GM18526 (cell line): Measurements from ENCODE around the gene EMILIN1.

Experiments used
- POLR2A ChIP-seq: IDR thresholded peaks from 3 replicates; pipeline ENCODE4 v1.6.1; 2011; ENCODE audit not compliant: insufficient read length; ENCODE audit errors: extremely low read depth

Gene EMILIN1

GRCh38 chr2:27118525-27119329, 40.3 kb downstream of the EMILIN1 start, which contains the start of gene CGREF1:
Gene CGREF1, minus strand, starts transcription at chr2:27119128. Its CDS starts 14,762 bp downstream, at chr2:27104366.
- TF ChIP-seq POLR2A, result no peak

- no peak for TF ChIP-seq POLR2A
Measured at GRCh38 chr2:27121906-27122305, 43.5 kb downstream of the EMILIN1 start.

GRCh38 chr2:27122791-27123190, 44.4 kb downstream of the EMILIN1 start:
- TF ChIP-seq POLR2A, result no peak

- TF ChIP-seq POLR2A, result no peak
Measured at GRCh38 chr2:27123302-27124150, 45.1 kb downstream of the EMILIN1 start, which contains the start of gene ABHD1. Gene ABHD1, plus strand, starts transcription at chr2:27123815. Its CDS starts 134 bp downstream, at chr2:27123949.

- no peak for TF ChIP-seq POLR2A
Measured at GRCh38 chr2:27125104-27125503, 46.7 kb downstream of the EMILIN1 start.

GRCh38 chr2:27126252-27126710, 47.9 kb downstream of the EMILIN1 start:
- no peak for TF ChIP-seq POLR2A

- no peak for TF ChIP-seq POLR2A
Measured at GRCh38 chr2:27127883-27128667, 49.7 kb downstream of the EMILIN1 start.

- no peak for TF ChIP-seq POLR2A
Measured at GRCh38 chr2:27128668-27129571, 50.5 kb downstream of the EMILIN1 start.

GRCh38 chr2:27130396-27130795, 52.0 kb downstream of the EMILIN1 start:
- TF ChIP-seq POLR2A, result no peak

- TF ChIP-seq POLR2A, result no peak
Measured at GRCh38 chr2:27131429-27131828, 53.0 kb downstream of the EMILIN1 start.

GRCh38 chr2:27133195-27133875, 54.9 kb downstream of the EMILIN1 start:
- no peak for TF ChIP-seq POLR2A

GRCh38 chr2:27133905-27134780, 55.7 kb downstream of the EMILIN1 start, which contains the start of gene PREB:
Gene PREB, minus strand, starts transcription at chr2:27134636. Its CDS starts 215 bp downstream, at chr2:27134421.
- peak; percentile 92 for TF ChIP-seq POLR2A

- no peak for TF ChIP-seq POLR2A
Measured at GRCh38 chr2:27134781-27135477, 56.5 kb downstream of the EMILIN1 start.
